Natural killer cell (primary cell): ENCODE data around the gene HIVEP3. TPM values are rescaled to one million over a fixed set of nuclear protein-coding genes. Genes with fewer than 3 reads are reported as not detected.

Source experiments
- ATAC-seq, 3 donors: fragments of 150-1000 bp in 2 of 3; fragments of 200-7000 bp in 1 of 3; cut with Tn5 transposase; 1 replicate in 1 of 3; 2 replicates in 2 of 3; pipeline ENCODE4 v1.10.0; 2021; ENCODE audit warnings: mild to moderate bottlenecking in 2 of 3, moderate library complexity in 2 of 3
- DNase-seq, 2 donors: peaks; one replicate each; pipeline versions ENCODE4 v3.0.0 to v3.0.0-alpha.2; 2013 to 2021; ENCODE audit warnings: mixed read lengths in 1 of 2
- H3K27ac ChIP-seq: one replicate; pipeline ENCODE4 v1.5.1; 2013; ENCODE audit warnings: mild to moderate bottlenecking, low read length
- H3K27me3 ChIP-seq: one replicate; pipeline ENCODE4 v1.6.1; 2013; ENCODE audit warnings: low read length; ENCODE audit not compliant: control insufficient read depth, insufficient read depth
- H3K36me3 ChIP-seq: one replicate; pipeline ENCODE4 v1.6.1; 2013; ENCODE audit warnings: low read length; ENCODE audit not compliant: control insufficient read depth, insufficient read depth
- H3K4me1 ChIP-seq: one replicate; pipeline ENCODE4 v1.6.1; 2013; ENCODE audit warnings: low read length; ENCODE audit not compliant: control insufficient read depth, insufficient read depth
- H3K4me3 ChIP-seq: one replicate; pipeline ENCODE4 v1.5.1; 2013; ENCODE audit warnings: low read length
- H3K9me3 ChIP-seq: one replicate; pipeline ENCODE4 v1.6.1; 2013; ENCODE audit warnings: low read length; ENCODE audit not compliant: control insufficient read depth, insufficient read depth
- H3K27ac Mint-ChIP-seq, 2 donors: one replicate each; pipeline ENCODE4 v1.8.0; 2022; ENCODE audit warnings: mild to moderate bottlenecking in 2 of 2, mixed read lengths in 2 of 2, moderate library complexity in 1 of 2
- H3K27me3 Mint-ChIP-seq, 2 donors: one replicate each; pipeline ENCODE4 v1.8.0; 2022; ENCODE audit warnings: low read depth in 2 of 2, mixed read lengths in 2 of 2
- H3K36me3 Mint-ChIP-seq: one replicate; pipeline ENCODE4 v1.8.0; 2022; ENCODE audit warnings: mixed read lengths
- H3K4me1 Mint-ChIP-seq, 2 donors: one replicate each; pipeline ENCODE4 v1.8.0; 2022; ENCODE audit warnings: mixed read lengths in 2 of 2
- H3K4me3 Mint-ChIP-seq: one replicate; pipeline ENCODE4 v1.8.0; 2022; ENCODE audit warnings: mild to moderate bottlenecking, moderate library complexity, mixed read lengths
- H3K9me3 Mint-ChIP-seq, 2 donors: one replicate each; pipeline ENCODE4 v1.8.0; 2022; ENCODE audit warnings: mixed read lengths in 2 of 2
- CTCF ChIP-seq: fragments of 200-600 bp; IDR thresholded peaks from one replicate; pipeline ENCODE4 v1.8.0; 2022; ENCODE audit warnings: antibody characterized with exemption
- WGBS: methylation state at CpG from one replicate; pipeline ENCODE4 v1.1.7; 2013; ENCODE audit warnings: missing lambda C conversion rate; ENCODE audit not compliant: insufficient coverage; 5-methylcytosine and 5-hydroxymethylcytosine counted together
- intact Hi-C: fragments of 100-400 bp; cut with micrococcal nuclease; formaldehyde crosslinking; loops from one replicate; pipeline ENCODE4 v1.14.2; 2022
- total RNA-seq, 4 donors: library from RNA; stranded (reverse); fragments of 120-200 nt in 1 of 4; gene quantifications; one replicate each; pipeline versions ENCODE4 v1.2.3 to v1.2.4, GENCODE V29; 2013 to 2022

Gene HIVEP3
- total RNA-seq, 3 donors from 2014 or later (not counting 1 experiment from before 2014, with no cell fraction given), result 26.2 to 35.2 (median 29.8) TPM

- Mint-ChIP-seq H3K27ac (no peak overlapping the region), H3K4me1 (peaks cover 15 to 19% of the 10 kb centered on the region in 2 donors), H3K36me3 (no peaks in the 10 kb centered on the region), H3K9me3 (no peaks in the 10 kb centered on the region), H3K4me3 (no peak overlapping the region), H3K27me3 (no peaks in the 10 kb centered on the region)
- Histone ChIP-seq H3K27me3 (no peaks in the 10 kb centered on the region), H3K36me3 (no peaks in the 10 kb centered on the region), H3K4me1 (peaks cover 4% of the 10 kb centered on the region), H3K9me3 (no peaks in the 10 kb centered on the region), H3K4me3 (no peak overlapping the region), H3K27ac (no peak overlapping the region)
- WGBS, result 95% methylated on average over 6 of the region's 6 CpGs
- intact Hi-C loops, result no loop called here
- TF ChIP-seq CTCF, result no peak
- DNase-seq, result no peak
- ATAC-seq, result no peak
Measured at GRCh38 chr1:41838266-41838665, 80.5 kb downstream of the HIVEP3 start.

- H3K27ac Mint-ChIP-seq, result no peak overlapping the region
- H3K36me3 Mint-ChIP-seq, result no peaks in the 10 kb centered on the region
- Histone ChIP-seq H3K36me3 (no peaks in the 10 kb centered on the region), H3K27me3 (no peaks in the 10 kb centered on the region), H3K9me3 (no peaks in the 10 kb centered on the region), H3K4me3 (no peak overlapping the region), H3K27ac (no peak overlapping the region), H3K4me1 (peaks cover 4% of the 10 kb centered on the region)
- peaks cover 15 to 19% of the 10 kb centered on the region in 2 donors for H3K4me1 Mint-ChIP-seq
- ATAC-seq, result no peak
- WGBS, result no CpG with 5 or more reads among the region's 1 CpG
- no peaks in the 10 kb centered on the region for H3K9me3 Mint-ChIP-seq
- TF ChIP-seq CTCF, result no peak
- DNase-seq, result no peak
- intact Hi-C loops, result no loop called here
- H3K4me3 Mint-ChIP-seq, result no peak overlapping the region
- no peaks in the 10 kb centered on the region for H3K27me3 Mint-ChIP-seq
Measured at GRCh38 chr1:41837691-41838090, 81.0 kb downstream of the HIVEP3 start.

- DNase-seq (no peak), ATAC-seq (no peak)
- H3K27ac ChIP-seq, result no peak overlapping the region
- H3K4me3 ChIP-seq, result no peak overlapping the region
- intact Hi-C loops, result no loop called here
- Mint-ChIP-seq H3K27me3 (no peaks in the 10 kb centered on the region), H3K27ac (no peak overlapping the region), H3K4me1 (peaks cover 12 to 13% of the 10 kb centered on the region in 2 donors), H3K9me3 (no peaks in the 10 kb centered on the region), H3K4me3 (no peak overlapping the region), H3K36me3 (no peaks in the 10 kb centered on the region)
- H3K36me3 ChIP-seq, result no peaks in the 10 kb centered on the region
- 100% methylated on average over 5 of the region's 5 CpGs for WGBS
- no peaks in the 10 kb centered on the region for H3K9me3 ChIP-seq
- no peaks in the 10 kb centered on the region for H3K4me1 ChIP-seq
- TF ChIP-seq CTCF, result no peak
- no peaks in the 10 kb centered on the region for H3K27me3 ChIP-seq
Measured at GRCh38 chr1:41835485-41835884, 83.2 kb downstream of the HIVEP3 start.

GRCh38 chr1:41833519-41834000 is 85.2 kb downstream of the HIVEP3 start:
- Mint-ChIP-seq H3K36me3 (no peaks in the 10 kb centered on the region), H3K27ac (no peak overlapping the region), H3K4me1 (peaks cover 12% of the 10 kb centered on the region in 2 donors), H3K27me3 (no peaks in the 10 kb centered on the region), H3K9me3 (no peaks in the 10 kb centered on the region), H3K4me3 (no peak overlapping the region)
- Histone ChIP-seq H3K27me3 (no peaks in the 10 kb centered on the region), H3K27ac (no peak overlapping the region), H3K4me1 (no peaks in the 10 kb centered on the region), H3K4me3 (no peak overlapping the region), H3K9me3 (no peaks in the 10 kb centered on the region), H3K36me3 (no peaks in the 10 kb centered on the region)
- no peak for DNase-seq
- intact Hi-C loops, result no loop called here
- no peak for TF ChIP-seq CTCF
- WGBS, result 99% methylated on average over 5 of the region's 5 CpGs
- ATAC-seq, result no peak
